ENCODE data around the gene POU5F2.

POU5F2 gene, protein sequence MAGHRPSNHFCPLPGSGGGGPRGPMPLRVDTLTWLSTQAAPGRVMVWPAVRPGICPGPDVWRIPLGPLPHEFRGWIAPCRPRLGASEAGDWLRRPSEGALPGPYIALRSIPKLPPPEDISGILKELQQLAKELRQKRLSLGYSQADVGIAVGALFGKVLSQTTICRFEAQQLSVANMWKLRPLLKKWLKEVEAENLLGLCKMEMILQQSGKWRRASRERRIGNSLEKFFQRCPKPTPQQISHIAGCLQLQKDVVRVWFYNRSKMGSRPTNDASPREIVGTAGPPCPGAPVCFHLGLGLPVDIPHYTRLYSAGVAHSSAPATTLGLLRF

DNA sequence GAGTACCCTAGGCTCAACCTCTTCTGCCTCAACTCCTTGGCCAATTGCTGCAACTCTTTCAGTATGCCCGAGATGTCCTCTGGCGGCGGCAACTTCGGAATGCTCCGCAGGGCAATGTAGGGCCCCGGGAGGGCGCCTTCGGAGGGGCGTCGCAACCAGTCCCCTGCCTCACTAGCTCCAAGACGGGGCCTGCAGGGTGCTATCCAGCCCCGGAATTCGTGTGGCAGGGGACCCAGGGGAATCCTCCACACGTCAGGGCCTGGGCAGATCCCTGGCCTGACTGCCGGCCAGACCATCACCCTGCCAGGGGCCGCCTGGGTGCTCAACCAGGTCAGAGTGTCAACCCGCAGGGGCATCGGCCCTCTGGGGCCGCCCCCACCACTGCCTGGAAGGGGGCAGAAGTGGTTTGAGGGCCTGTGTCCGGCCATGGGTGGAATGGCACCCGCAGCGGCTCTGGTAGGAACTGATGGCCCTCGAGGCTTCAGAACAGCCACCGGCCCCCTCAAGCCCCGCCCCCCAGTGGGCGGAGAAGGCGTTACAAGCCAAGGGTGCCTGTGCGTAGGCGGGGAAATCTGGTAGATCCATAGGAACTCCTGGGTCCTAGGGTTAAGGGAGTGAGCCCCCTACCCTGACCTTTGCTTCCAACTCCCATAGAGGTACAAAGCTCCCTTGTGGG lies at the start of gene POU5F2:
Gene POU5F2 (minus strand): TSS at position 465 of the 676 bp plus-strand sequence. CDS start 37 bp downstream, at position 428.
- no peak for DNase-seq (ENCODE audit: low spot score)

GRCh38 chr5:93790401-93790800 lies 49.0 kb upstream of the POU5F2 start:
- no peak for DNase-seq (ENCODE audit: low spot score)

GRCh38 chr5:93789173-93790067 lies 48.0 kb upstream of the POU5F2 start:
- peak; percentile 27 for DNase-seq (ENCODE audit: low spot score)

GRCh38 chr5:93787598-93787997 lies 46.2 kb upstream of the POU5F2 start:
- DNase-seq (ENCODE audit: low spot score) = no peak

DNA sequence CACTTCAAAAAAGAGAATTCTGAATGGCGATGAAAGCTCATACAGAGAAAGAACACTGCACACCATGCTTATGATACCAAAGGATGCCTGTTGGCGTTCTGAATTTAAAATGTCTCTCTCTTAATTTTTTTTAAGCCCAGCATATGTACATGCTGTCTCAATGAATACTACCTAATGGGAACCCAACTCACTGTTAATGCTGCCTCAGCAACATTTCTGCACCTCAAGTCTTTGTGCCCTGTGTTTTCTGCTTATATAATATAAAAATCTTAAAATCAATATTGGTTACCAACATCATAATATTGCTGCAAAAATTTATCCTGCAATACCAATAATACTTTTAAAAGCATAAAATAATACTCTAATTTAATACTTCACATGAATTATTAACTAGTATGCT lies 44.1 kb upstream of the POU5F2 start:
- DNase-seq (ENCODE audit: low spot score) = no peak

DNA sequence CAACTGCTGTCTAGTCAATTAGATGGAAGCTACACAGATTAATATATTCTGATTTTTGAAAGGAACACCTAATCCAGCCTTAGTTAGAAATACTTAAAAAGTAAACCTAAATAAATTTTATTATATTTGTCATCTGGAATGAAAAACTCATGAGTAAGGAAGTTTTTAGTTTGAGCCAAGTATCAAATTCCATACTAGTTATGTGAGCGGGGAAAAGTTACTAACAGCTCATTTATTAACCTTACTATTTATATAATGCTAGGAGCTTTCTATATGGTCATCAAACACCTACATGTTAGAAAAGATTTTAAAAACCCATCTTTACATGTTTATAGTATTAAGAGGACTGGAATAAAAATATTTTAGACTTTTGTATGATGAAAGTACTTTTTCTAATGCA lies 41.6 kb upstream of the POU5F2 start:
- DNase-seq (ENCODE audit: low spot score) = no peak

- no peak for DNase-seq (ENCODE audit: low spot score)
Observed at GRCh38 chr5:93777620-93778019, 36.2 kb upstream of the POU5F2 start.

DNA sequence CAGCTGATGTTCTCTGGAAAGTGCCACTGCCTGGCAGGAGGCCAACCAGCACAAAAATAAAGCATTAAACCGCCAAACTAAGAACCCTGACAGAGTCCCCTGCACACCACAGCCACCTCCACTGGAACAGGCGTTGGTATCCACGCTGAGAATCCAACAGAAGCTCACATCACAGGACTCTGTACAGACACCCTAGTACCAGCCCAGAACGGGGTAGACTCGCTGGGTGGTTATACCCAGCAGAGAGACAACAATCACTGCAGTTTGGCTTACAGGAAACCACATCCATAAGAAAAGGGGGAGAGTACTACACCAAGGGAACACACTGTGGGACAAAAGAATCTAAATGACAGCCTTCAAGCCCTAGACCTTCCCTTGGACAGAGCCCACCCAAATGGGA lies 15.0 kb upstream of the POU5F2 start:
- no peak for DNase-seq (ENCODE audit: low spot score)

DNA sequence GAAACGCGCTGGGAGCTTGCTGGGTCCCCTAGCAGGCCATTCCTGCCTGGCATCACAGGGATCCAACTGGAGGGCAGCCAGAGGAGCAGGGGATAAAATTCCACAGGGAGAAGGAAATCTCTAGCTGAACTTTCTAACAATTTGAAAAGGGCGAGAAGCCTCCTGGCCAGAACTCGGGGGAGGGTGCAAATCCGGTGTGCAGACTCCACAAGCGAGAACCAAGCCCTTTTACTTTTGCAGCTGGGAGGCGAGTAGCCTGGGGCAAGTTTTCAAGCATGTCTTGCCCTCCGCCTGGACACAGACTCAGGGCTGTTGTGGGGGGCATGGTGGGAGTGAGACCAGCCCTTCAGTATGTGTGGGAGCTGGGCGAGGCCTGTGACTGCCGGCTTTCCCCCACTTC lies 14.3 kb upstream of the POU5F2 start:
- DNase-seq (ENCODE audit: low spot score) = no peak

DNA sequence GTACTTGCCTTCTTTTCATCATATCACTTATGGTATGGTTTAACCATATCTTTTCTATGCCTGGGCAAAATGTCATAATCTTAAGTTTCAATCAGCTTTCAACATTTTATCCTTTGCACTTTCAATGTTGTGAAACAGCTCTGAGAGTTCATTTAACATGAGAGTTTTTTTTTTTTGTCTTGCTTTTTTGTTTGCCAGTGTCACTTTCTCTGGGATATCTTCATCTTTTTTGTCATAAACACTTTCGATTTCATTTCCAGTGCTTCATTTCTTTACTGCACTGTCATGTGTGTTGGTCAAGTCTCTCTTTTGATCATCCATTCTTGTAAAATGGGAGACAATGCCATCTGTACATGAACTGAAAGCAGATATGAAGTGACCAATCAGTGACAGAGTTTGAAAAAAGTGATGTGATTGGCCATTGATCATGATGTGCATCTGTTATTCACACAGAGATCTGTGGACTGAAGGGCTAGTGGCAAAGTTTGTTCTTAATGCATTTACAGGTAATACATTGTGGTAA lies 7.5 kb upstream of the POU5F2 start:
- no peak for DNase-seq (ENCODE audit: low spot score)

DNA sequence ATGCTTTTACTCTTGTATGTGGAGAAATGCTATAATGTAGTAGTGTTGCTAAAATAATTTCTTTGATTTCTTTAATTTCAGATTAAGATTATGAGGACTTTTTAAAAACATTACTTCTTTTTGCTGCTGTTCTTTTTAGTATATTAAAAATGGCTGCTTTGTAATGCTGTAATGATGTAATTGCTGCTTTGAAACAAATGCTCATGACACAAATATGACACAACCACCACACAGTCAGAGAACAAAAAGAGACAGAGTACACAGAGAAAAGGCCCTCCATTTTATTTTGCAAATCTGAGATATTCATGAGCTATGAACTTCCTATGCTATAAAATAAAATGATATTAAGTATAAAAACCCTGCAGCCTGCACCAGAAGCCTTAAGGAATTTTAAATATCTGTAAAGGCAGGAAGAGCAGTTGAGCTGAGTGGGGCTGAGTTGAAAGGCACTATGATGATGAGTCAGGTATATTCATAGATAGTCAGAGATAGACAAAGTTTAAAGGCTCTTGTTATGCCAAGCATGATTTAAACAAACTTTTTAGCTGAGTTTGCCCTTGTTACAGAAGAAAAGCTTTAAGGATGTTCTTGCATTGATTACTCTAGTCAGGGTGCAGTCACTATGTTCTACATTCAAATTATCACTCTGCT lies 5.1 kb upstream of the POU5F2 start:
- no peak for DNase-seq (ENCODE audit: low spot score)

DNA sequence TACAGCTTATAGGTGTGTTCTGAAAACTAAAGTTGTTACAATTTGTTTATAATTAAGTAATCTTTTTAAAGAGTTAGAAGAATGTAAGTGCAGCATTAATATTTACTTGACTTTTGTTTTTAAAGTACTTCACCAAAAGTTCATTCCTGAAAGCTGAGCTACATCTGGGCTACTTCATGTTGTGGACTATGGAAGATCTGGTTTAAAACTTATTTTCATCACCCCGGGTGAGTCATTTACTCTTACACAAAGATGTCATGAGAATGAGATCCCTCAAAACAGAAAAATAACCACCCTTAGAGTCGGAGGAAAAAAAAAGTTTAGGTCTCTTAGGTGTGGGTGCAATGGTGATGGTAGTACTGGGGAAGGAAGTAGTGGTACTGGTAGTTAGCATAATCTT lies 5.1 kb downstream of the POU5F2 start:
- DNase-seq (ENCODE audit: low spot score) = no peak

DNA sequence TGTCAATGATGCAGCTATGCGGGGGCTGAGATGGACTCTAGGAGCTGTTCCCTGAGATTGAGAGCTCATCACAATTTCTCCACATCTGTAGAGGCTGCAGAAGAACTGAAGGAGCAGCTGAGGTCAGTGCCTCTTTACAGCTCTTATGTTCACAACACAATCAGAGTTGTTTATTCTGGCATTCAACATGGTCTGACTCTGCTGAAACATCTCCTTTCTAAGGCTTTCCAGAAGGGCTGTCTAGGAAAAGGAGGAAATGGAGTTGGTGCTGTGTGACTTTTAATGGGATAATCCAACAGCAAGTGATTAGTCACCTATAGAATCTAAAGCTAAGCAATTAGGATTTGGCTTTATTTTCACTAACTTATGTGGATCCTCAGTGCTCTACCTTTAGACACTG lies 6.0 kb downstream of the POU5F2 start:
- DNase-seq (ENCODE audit: low spot score) = no peak

DNA sequence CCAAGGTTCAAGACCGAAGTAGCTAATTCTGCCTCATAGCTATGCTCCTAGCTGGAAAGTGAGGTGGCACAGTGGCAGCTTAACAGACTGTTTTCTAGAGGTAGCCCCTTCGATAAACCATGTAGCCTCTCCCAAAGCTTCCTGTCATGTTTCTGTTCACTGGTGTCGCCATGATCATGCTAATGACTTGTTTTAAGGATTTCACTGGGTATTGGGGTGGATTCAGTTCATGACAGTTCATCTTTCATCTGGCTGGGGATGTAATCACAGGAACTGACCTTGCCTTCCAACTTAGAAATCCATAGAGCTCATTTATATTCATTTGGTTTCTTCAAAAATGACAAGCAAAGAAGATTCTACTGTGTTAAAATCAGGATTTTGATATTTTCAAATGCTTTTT lies 9.4 kb downstream of the POU5F2 start:
- no peak for DNase-seq (ENCODE audit: low spot score)

DNA sequence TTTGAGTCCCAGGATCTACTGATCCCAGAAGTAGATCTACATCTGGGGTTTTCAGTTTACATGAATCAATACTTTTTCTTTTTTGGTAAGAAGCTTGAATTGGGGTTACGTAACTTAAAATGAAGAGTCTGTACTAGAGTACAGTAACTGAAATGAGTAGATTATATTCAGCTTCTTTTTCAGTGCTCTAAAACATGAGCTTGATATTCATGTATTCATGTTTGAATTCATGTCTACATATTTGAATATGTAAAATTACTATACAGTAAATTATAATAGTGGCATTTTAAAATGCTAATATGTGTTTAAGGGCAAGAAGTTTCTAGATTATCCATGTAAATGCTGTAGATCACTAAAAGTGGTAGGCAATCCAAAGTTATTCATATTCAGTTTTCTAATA lies 14.8 kb downstream of the POU5F2 start:
- DNase-seq (ENCODE audit: low spot score) = no peak

DNA sequence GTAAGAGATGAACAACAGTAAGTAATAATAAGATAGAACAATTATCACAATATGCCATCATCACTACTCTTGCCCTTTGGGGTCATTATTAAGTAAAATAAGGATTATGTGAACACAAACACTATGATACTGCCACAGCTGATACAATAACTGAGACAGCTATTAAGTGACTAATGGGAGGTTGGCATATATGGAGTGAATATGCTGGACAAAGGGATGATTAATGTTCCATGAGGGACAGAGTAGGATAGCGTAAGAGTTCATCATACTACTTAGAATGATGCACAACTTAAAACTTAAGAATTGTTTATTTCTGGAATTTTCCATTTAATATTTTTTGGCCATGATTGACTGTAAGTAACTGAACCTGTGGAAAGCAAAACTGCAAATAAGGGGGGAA lies 16.6 kb downstream of the POU5F2 start:
- no peak for DNase-seq (ENCODE audit: low spot score)

- DNase-seq (ENCODE audit: low spot score) = no peak
Observed at GRCh38 chr5:93723681-93724080, 17.7 kb downstream of the POU5F2 start.

DNA sequence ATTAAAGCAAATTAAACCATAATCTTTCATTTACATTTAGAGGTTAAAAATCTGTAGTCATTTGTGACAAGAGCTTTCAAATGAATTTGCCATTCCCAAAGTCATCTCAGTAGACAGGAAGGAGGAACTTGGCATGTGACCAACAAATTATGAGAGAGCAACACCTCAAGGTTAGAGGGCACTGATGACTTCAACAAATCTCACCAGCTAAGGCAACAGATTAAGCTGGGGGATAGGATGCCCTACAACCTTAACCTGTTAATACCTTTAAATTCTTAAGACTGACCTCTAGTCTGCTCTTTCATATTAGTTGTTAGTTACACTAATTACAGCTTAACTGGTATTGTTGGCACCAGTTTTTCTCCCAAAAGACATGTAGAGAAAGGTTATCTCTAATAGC lies 18.4 kb downstream of the POU5F2 start:
- peak; percentile 45 for DNase-seq (ENCODE audit: low spot score)

- no peak for DNase-seq (ENCODE audit: low spot score)
Observed at GRCh38 chr5:93722588-93722987, 18.8 kb downstream of the POU5F2 start.

GRCh38 chr5:93721511-93721910 lies 19.9 kb downstream of the POU5F2 start:
- no peak for DNase-seq (ENCODE audit: low spot score)

- DNase-seq (ENCODE audit: low spot score) = no peak
Observed at GRCh38 chr5:93721071-93721470, 20.3 kb downstream of the POU5F2 start.

DNA sequence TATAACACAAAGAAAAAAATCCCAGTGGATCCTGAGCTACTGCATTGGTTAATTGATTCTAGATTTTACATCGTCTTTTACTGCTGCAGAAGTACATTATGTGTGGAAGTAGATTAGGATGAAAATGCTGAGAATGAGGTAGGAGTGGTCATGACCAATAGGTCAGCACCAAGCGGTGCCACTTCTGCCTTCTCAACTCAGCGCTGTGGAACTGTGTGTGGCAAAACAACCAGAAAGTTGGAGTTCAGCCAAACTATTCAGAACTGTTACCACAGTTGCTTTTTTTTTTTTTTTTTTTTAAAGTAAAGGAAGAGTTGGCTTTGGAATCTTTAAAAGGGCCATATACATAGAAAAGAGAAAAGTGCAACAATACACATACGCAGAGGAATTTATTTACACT lies 24.2 kb downstream of the POU5F2 start:
- DNase-seq (ENCODE audit: low spot score) = no peak
